HepG2 (cell line): ENCODE data around the gene PIK3CB. TPM values are rescaled to one million over a fixed set of nuclear protein-coding genes. Genes with fewer than 3 reads are reported as not detected.

Experiments
- DNMT1 ChIP-seq: sonication (generic); formaldehyde crosslinking; IDR thresholded peaks from 2 replicates; pipeline ENCODE4 v1.5.1; 2020; ENCODE audit warnings: mild to moderate bottlenecking, missing genetic modification reagents
- KLF9 ChIP-seq: IDR thresholded peaks from 2 replicates; pipeline ENCODE4 v1.6.1; 2016; ENCODE audit warnings: low read depth
- MLLT10 ChIP-seq: sonication (generic); formaldehyde crosslinking; IDR thresholded peaks from 2 replicates; pipeline ENCODE4 v1.4.0; 2020; ENCODE audit warnings: missing genetic modification reagents
- MTF2 ChIP-seq: sonication (generic); formaldehyde crosslinking; IDR thresholded peaks from 2 replicates; pipeline ENCODE4 v1.5.0; 2020; ENCODE audit warnings: missing genetic modification reagents, borderline replicate concordance
- RFXAP ChIP-seq: sonication (generic); formaldehyde crosslinking; IDR thresholded peaks from 2 replicates; pipeline ENCODE4 v1.4.0; 2020; ENCODE audit warnings: missing genetic modification reagents, borderline replicate concordance
- SRY ChIP-seq: sonication (generic); formaldehyde crosslinking; IDR thresholded peaks from 2 replicates; pipeline ENCODE4 v1.8.0; 2022; ENCODE audit warnings: mild to moderate bottlenecking, missing genetic modification reagents
- TBL1XR1 ChIP-seq: fragments of 150-350 bp; IDR thresholded peaks from 2 replicates; pipeline ENCODE4 v1.6.1; 2014; ENCODE audit warnings: borderline replicate concordance, low read length; ENCODE audit not compliant: partially characterized antibody
- ZFP90 ChIP-seq: sonication (generic); formaldehyde crosslinking; IDR thresholded peaks from 2 replicates; pipeline ENCODE4 v1.8.0; 2022; ENCODE audit warnings: missing genetic modification reagents, mild to moderate bottlenecking, inconsistent platforms, borderline replicate concordance
- ZNF136 ChIP-seq: sonication (generic); formaldehyde crosslinking; IDR thresholded peaks from 2 replicates; pipeline ENCODE4 v1.8.1; 2022; ENCODE audit warnings: low read depth, mild to moderate bottlenecking, moderate library complexity, missing genetic modification reagents
- ZNF282 ChIP-seq: fragments of 450-650 bp; IDR thresholded peaks from 2 replicates; pipeline ENCODE4 v1.6.1; 2018; ENCODE audit not compliant: partially characterized antibody
- ZNF335 ChIP-seq: sonication (generic); formaldehyde crosslinking; IDR thresholded peaks from 2 replicates; pipeline ENCODE4 v1.4.0; 2020; ENCODE audit warnings: missing genetic modification reagents
- ZNF562 ChIP-seq: sonication (generic); formaldehyde crosslinking; IDR thresholded peaks from 2 replicates; pipeline ENCODE4 v1.8.0; 2022; ENCODE audit warnings: missing genetic modification reagents, borderline replicate concordance
- ZNF746 ChIP-seq: sonication (generic); formaldehyde crosslinking; IDR thresholded peaks from 2 replicates; pipeline ENCODE4 v1.8.0; 2022; ENCODE audit warnings: mild to moderate bottlenecking, missing genetic modification reagents
- polyA plus RNA-seq, 8 experiments: library from polyadenylated mRNA; depleted of rRNA in 3 of 8; stranded (reverse) in 7 of 8; unstranded in 1 of 8; fragments of >200 nt; fragmentation: Illumina TruSeq in 4 of 8; extraction: Trizol in 4 of 8; gene quantifications; 2 replicates each; pipeline versions ENCODE4 v1.2.1 to v1.2.3, GENCODE V29; 2011 to 2016; ENCODE audit warnings: low read depth in 4 of 8, missing spikeins in 1 of 8, mixed read lengths in 1 of 8; ENCODE audit not compliant: insufficient read depth in 1 of 8
- total RNA-seq, 5 experiments: library from RNA; depleted of rRNA; stranded (reverse); fragments of >200 nt; fragmentation: Illumina TruSeq; extraction: Trizol; gene quantifications; 2 replicates each; pipeline ENCODE4 v1.2.3, GENCODE V29; 2016; ENCODE audit warnings: low read depth in 1 of 5
- TF ChIP-seq, protein P1 (sequence below): sonication (generic); formaldehyde crosslinking; IDR thresholded peaks from 2 replicates; pipeline ENCODE4 v1.4.0; 2020; ENCODE audit warnings: missing genetic modification reagents, mild to moderate bottlenecking, borderline replicate concordance
- TF ChIP-seq, protein P2 (sequence below): sonication (generic); formaldehyde crosslinking; IDR thresholded peaks from 2 replicates; pipeline ENCODE4 v1.9.0; 2021; ENCODE audit warnings: missing genetic modification reagents, borderline replicate concordance
- TF ChIP-seq, protein P3 (sequence below): sonication (generic); formaldehyde crosslinking; conservative IDR thresholded peaks from 2 replicates; pipeline ENCODE4 v1.4.0; 2020; ENCODE audit warnings: mild to moderate bottlenecking, missing genetic modification reagents, moderate library complexity
- TF ChIP-seq, protein P4 (sequence below): sonication (generic); formaldehyde crosslinking; IDR thresholded peaks from 2 replicates; pipeline ENCODE4 v1.8.0; 2022; ENCODE audit warnings: mild to moderate bottlenecking, missing genetic modification reagents, moderate library complexity

PIK3CB gene
- total and polyA plus RNA-seq, 2 of the 13 experiments (the other 11 are each of a cell fraction or from before 2014, with no cell fraction given) = 6.6 to 18.7 TPM

DNA sequence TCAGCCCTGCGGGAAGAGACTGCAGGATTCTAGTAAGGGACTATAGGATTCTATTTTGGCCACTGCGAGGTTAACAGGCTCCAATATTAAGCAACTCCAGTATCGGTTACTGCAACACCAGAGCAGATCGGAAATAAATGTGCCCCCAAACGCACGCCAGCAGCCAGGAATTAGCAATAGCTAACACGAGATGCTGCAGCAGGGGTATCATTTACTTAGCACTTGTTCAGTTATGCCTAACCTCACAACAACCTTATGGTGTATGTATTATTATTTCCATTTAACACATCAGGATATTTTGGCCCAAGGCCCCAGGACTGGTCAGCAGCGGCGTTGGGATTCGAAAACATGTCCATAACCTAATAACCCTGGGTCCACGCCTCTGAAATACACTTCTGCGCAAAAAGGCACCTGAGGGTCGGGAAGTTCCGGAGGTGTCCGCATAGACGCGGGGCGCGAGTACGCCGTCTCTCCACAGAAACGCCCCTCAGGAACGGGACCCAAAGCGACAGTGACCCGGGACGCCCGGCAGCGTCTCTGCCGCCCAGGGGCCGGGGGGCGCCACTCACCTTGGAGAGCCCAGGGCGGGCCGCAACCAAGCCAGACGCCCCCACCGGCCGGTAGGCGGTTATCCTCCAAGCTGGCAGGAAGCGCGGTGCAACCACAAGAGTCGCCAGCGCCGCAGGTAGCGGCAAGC is 681 bp downstream of the PIK3CB start (continued):
- TF ChIP-seq, protein P1, sequence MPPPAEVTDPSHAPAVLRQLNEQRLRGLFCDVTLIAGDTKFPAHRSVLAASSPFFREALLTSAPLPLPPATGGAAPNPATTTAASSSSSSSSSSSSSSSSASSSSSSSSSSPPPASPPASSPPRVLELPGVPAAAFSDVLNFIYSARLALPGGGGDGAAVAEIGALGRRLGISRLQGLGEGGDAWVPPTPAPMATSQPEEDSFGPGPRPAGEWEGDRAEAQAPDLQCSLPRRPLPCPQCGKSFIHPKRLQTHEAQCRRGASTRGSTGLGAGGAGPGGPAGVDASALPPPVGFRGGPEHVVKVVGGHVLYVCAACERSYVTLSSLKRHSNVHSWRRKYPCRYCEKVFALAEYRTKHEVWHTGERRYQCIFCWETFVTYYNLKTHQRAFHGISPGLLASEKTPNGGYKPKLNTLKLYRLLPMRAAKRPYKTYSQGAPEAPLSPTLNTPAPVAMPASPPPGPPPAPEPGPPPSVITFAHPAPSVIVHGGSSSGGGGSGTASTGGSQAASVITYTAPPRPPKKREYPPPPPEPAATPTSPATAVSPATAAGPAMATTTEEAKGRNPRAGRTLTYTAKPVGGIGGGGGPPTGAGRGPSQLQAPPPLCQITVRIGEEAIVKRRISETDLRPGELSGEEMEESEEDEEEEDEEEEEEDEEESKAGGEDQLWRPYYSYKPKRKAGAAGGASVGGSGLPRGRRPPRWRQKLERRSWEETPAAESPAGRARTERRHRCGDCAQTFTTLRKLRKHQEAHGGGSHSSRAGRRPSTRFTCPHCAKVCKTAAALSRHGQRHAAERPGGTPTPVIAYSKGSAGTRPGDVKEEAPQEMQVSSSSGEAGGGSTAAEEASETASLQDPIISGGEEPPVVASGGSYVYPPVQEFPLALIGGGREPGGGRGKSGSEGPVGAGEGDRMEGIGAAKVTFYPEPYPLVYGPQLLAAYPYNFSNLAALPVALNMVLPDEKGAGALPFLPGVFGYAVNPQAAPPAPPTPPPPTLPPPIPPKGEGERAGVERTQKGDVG = no peak
- TF ChIP-seq TBL1XR1 (no peak), MTF2 (no peak), RFXAP (CRISPR knock-in tag) (no peak), DNMT1 (CRISPR knock-in tag) (no peak), ZNF282 (no peak), ZNF335 (CRISPR knock-in tag) (no peak), MLLT10 (CRISPR knock-in tag) (no peak), ZNF562 (CRISPR knock-in tag) (no peak), ZNF136 (CRISPR knock-in tag) (no peak), SRY (CRISPR knock-in tag) (no peak), KLF9 (CRISPR knock-in tag) (no peak), ZFP90 (CRISPR knock-in tag) (no peak), ZNF746 (no peak)
- TF ChIP-seq, protein P2, sequence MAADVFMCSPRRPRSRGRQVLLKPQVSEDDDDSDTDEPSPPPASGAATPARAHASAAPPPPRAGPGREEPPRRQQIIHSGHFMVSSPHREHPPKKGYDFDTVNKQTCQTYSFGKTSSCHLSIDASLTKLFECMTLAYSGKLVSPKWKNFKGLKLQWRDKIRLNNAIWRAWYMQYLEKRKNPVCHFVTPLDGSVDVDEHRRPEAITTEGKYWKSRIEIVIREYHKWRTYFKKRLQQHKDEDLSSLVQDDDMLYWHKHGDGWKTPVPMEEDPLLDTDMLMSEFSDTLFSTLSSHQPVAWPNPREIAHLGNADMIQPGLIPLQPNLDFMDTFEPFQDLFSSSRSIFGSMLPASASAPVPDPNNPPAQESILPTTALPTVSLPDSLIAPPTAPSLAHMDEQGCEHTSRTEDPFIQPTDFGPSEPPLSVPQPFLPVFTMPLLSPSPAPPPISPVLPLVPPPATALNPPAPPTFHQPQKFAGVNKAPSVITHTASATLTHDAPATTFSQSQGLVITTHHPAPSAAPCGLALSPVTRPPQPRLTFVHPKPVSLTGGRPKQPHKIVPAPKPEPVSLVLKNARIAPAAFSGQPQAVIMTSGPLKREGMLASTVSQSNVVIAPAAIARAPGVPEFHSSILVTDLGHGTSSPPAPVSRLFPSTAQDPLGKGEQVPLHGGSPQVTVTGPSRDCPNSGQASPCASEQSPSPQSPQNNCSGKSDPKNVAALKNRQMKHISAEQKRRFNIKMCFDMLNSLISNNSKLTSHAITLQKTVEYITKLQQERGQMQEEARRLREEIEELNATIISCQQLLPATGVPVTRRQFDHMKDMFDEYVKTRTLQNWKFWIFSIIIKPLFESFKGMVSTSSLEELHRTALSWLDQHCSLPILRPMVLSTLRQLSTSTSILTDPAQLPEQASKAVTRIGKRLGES (CRISPR knock-in tag) = no peak
- TF ChIP-seq, protein P3, sequence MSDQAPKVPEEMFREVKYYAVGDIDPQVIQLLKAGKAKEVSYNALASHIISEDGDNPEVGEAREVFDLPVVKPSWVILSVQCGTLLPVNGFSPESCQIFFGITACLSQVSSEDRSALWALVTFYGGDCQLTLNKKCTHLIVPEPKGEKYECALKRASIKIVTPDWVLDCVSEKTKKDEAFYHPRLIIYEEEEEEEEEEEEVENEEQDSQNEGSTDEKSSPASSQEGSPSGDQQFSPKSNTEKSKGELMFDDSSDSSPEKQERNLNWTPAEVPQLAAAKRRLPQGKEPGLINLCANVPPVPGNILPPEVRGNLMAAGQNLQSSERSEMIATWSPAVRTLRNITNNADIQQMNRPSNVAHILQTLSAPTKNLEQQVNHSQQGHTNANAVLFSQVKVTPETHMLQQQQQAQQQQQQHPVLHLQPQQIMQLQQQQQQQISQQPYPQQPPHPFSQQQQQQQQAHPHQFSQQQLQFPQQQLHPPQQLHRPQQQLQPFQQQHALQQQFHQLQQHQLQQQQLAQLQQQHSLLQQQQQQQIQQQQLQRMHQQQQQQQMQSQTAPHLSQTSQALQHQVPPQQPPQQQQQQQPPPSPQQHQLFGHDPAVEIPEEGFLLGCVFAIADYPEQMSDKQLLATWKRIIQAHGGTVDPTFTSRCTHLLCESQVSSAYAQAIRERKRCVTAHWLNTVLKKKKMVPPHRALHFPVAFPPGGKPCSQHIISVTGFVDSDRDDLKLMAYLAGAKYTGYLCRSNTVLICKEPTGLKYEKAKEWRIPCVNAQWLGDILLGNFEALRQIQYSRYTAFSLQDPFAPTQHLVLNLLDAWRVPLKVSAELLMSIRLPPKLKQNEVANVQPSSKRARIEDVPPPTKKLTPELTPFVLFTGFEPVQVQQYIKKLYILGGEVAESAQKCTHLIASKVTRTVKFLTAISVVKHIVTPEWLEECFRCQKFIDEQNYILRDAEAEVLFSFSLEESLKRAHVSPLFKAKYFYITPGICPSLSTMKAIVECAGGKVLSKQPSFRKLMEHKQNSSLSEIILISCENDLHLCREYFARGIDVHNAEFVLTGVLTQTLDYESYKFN = no peak; the same call in 1 of the 2 replicates
- TF ChIP-seq, protein P4, sequence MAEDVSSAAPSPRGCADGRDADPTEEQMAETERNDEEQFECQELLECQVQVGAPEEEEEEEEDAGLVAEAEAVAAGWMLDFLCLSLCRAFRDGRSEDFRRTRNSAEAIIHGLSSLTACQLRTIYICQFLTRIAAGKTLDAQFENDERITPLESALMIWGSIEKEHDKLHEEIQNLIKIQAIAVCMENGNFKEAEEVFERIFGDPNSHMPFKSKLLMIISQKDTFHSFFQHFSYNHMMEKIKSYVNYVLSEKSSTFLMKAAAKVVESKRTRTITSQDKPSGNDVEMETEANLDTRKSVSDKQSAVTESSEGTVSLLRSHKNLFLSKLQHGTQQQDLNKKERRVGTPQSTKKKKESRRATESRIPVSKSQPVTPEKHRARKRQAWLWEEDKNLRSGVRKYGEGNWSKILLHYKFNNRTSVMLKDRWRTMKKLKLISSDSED (CRISPR knock-in tag) = no peak
